H1 (cell line): Measurements from ENCODE around the gene SYNDIG1.

Experiments
- CHD1 ChIP-seq: IDR thresholded peaks from 2 replicates; pipeline ENCODE4 v1.6.1; 2012; ENCODE audit warnings: low read depth, low read length, improper control_type of control experiment
- MAFK ChIP-seq: IDR thresholded peaks from 2 replicates; pipeline ENCODE4 v1.6.1; 2012; ENCODE audit warnings: low read depth, mild to moderate bottlenecking, improper control_type of control experiment, low read length
- RAD21 ChIP-seq, 2 experiments: IDR thresholded peaks in 1 of 2; conservative IDR thresholded peaks in 1 of 2; 2 replicates each; pipeline ENCODE4 v1.6.1; 2011; ENCODE audit warnings: low read depth in 2 of 2, low read length in 2 of 2, improper control_type of control experiment in 1 of 2, inconsistent platforms in 1 of 2, mild to moderate bottlenecking in 1 of 2, moderate library complexity in 1 of 2
- SIRT6 ChIP-seq: IDR thresholded peaks from one replicate; pipeline ENCODE4 v1.7.1; 2012; ENCODE audit warnings: low read length, inconsistent platforms
- TCF12 ChIP-seq: IDR thresholded peaks from 2 replicates; pipeline ENCODE4 v1.6.1; 2011; ENCODE audit warnings: low read depth, mild to moderate bottlenecking, low read length
- TF ChIP-seq, protein P1 (sequence below), 3 experiments: IDR thresholded peaks; 1 replicate in 2 of 3; 2 replicates in 1 of 3; pipeline versions ENCODE4 v1.5.1 to v1.6.1; 2011; ENCODE audit warnings: low read length in 3 of 3, mild to moderate bottlenecking in 3 of 3, inconsistent platforms in 2 of 3, low read depth in 1 of 3, moderate library complexity in 1 of 3; ENCODE audit not compliant: insufficient read depth in 1 of 3; ENCODE audit errors: control extremely low read depth in 1 of 3

- TF ChIP-seq CHD1 (no peak), TCF12 (no peak), RAD21 (IDR thresholded peaks at IDR 0.05 in 1 of 2, conservative IDR thresholded peaks at IDR 0.05 in 1 of 2; ENCODE audit: low read depth in 2 of 2, low read length in 2 of 2) (no peak), SIRT6 (no peak), MAFK (no peak)
- TF ChIP-seq, protein P1, sequence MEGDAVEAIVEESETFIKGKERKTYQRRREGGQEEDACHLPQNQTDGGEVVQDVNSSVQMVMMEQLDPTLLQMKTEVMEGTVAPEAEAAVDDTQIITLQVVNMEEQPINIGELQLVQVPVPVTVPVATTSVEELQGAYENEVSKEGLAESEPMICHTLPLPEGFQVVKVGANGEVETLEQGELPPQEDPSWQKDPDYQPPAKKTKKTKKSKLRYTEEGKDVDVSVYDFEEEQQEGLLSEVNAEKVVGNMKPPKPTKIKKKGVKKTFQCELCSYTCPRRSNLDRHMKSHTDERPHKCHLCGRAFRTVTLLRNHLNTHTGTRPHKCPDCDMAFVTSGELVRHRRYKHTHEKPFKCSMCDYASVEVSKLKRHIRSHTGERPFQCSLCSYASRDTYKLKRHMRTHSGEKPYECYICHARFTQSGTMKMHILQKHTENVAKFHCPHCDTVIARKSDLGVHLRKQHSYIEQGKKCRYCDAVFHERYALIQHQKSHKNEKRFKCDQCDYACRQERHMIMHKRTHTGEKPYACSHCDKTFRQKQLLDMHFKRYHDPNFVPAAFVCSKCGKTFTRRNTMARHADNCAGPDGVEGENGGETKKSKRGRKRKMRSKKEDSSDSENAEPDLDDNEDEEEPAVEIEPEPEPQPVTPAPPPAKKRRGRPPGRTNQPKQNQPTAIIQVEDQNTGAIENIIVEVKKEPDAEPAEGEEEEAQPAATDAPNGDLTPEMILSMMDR (IDR thresholded peaks at IDR 0.05; ENCODE audit: control extremely low read depth in 1 of 3, insufficient read depth in 1 of 3, low read depth in 1 of 3, low read length in 3 of 3) = no peak
These were observed 3.0 kb downstream of the SYNDIG1 start for GRCh38 chr20:24472426-24472825.
